Activated T-cell treated with anti-CD3 and anti-CD28 coated beads, Interleukin-2, amount 50 U/mL, for 4 hours (primary cell): ENCODE results near the gene BCR. TPM values are rescaled to one million over a fixed set of nuclear protein-coding genes. Genes with fewer than 3 reads are reported as not detected.

Source experiments
- ATAC-seq, 2 donors: fragments of 200-7000 bp; cut with Tn5 transposase; one replicate each; pipeline ENCODE4 v1.10.0; 2021
- DNase-seq: peaks from one replicate; pipeline ENCODE4 v3.0.0-alpha.2; 2020
- H3K27me3 Mint-ChIP-seq: one replicate; pipeline ENCODE4 v1.8.0; 2021; ENCODE audit warnings: low read depth, mixed read lengths
- H3K36me3 Mint-ChIP-seq: one replicate; pipeline ENCODE4 v1.8.0; 2022; ENCODE audit warnings: mixed read lengths; ENCODE audit not compliant: insufficient read depth
- H3K4me1 Mint-ChIP-seq: one replicate; pipeline ENCODE4 v1.8.0; 2021; ENCODE audit warnings: low read depth, mixed read lengths
- H3K4me3 Mint-ChIP-seq: one replicate; pipeline ENCODE4 v1.8.0; 2021; ENCODE audit warnings: mild to moderate bottlenecking, moderate library complexity, mixed read lengths
- H3K9me3 Mint-ChIP-seq: one replicate; pipeline ENCODE4 v1.8.0; 2021; ENCODE audit warnings: mixed read lengths
- total RNA-seq, 3 donors: library from RNA; stranded (reverse); gene quantifications; one replicate each; pipeline ENCODE4 v1.2.1, GENCODE V29; 2021

Gene BCR
- total RNA-seq, 3 donors from 2014 or later, result 58.2 to 63.1 (median 61.3) TPM

DNA sequence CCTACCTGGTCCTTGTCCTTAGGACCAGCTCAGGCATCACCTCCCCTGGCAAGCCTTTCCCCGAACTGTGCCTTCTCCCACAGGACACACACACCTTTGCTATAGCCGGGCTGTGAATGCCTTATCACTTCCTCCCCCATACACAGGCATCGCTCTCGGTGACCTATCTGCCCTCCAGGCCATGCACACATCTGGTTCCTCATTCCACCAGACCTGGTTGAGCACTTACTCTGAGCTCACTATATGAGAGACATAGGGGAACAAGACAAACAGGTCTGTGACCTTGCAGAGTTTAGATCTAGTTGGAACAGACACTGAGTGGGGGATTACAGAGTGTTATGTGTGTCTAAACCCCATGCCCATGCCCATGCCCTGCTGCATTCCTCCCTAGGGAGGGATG lies 3.1 kb upstream of the BCR start:
- H3K4me3 Mint-ChIP-seq, result no peak overlapping the region
- ATAC-seq (no peak), DNase-seq (no peak)
- peaks cover under 1% of the 10 kb centered on the region for H3K36me3 Mint-ChIP-seq
- peaks cover 41% of the 10 kb centered on the region for H3K4me1 Mint-ChIP-seq
- H3K27me3 Mint-ChIP-seq, result no peaks in the 10 kb centered on the region
- H3K9me3 Mint-ChIP-seq, result no peaks in the 10 kb centered on the region

DNA sequence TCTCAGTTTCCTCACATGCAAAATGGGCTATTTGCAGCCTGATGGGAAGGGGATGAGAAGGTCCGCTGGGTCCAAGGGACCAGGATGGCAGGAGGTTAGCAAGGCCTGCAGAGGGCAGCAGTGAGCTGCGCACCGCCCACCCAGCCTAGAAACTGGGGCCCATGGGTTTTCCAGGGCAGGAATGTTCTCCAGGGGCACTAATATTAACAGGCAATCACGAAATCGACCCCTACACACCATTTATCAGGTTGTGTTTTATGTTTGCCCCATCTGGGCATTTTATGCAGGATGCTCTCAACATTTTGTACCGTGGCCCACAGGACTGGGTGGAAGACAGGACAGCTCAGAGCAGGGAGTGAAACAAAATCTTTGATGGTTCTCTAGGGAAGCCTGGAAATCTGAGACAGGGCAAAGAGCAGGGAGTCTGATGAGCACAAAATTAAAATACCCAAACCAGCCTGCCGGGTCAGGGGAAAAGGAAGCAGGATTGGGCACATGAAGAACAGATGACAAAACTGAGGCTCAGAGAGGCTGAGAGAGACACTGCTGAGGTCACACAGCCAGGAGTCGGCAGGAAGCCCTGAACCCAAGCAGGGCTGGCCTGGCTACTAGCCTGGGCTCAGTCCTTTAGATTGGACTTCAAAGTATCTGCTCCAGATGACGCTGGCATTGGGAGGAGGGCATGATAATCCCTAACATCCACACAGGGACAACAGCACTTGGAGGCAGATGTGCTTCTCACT lies 1.6 kb upstream of the BCR start:
- peak overlapping the region; percentile 27 for H3K4me3 Mint-ChIP-seq
- peaks cover 2% of the 10 kb centered on the region for H3K36me3 Mint-ChIP-seq
- ATAC-seq, result no peak
- H3K9me3 Mint-ChIP-seq, result no peaks in the 10 kb centered on the region
- peaks cover 56% of the 10 kb centered on the region for H3K4me1 Mint-ChIP-seq
- H3K27me3 Mint-ChIP-seq, result no peaks in the 10 kb centered on the region
- DNase-seq, result peak; percentile 63

DNA sequence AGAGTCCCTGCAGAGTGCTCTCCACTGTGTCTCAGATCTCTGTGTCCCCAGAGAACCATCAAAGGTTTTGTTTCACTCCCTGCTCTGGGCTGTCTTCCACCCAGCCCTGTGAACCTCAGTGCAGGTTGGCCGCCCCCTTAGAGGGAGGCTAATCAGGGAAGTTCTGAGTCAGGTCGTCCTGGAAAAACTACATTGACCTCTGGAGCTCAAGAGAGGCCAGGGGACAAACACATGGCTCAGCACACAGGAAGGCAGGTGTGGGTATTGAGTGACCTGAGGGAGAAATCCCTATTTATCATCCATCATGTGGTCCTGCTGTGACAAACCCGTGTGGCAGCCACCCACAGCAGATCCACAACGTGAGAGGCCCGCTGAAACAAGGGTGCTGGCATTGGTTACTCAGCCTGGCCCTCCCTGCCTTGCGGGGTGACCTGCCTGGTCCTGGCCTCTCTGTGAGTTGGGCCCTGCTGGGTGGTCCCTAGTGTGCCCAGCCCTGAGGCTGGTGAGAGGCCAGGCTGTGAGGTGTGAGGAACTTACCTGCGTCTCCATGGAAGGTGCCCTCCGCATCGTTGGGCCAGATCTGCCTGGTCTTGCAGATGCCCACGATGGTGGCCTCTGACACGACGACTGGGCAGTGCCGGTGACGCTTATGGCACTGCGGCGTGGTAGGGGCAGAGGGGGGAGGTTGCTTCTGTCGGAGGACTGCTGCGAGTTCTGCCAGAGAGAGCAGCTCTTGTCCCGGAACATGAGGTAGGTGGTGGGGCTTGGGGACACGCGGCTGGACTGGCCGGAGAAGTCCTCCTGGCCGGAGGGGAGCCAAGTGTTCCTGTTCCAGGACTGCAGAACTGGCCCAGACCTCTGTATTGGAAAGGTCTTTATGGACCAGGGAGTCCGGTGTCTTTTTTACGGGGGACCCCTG lies 669 bp upstream of the BCR start:
- H3K27me3 Mint-ChIP-seq, result no peaks in the 10 kb centered on the region
- H3K9me3 Mint-ChIP-seq, result no peaks in the 10 kb centered on the region
- H3K4me1 Mint-ChIP-seq, result peaks cover 63% of the 10 kb centered on the region
- ATAC-seq (no peak), DNase-seq (no peak)
- H3K36me3 Mint-ChIP-seq, result peaks cover 2% of the 10 kb centered on the region
- H3K4me3 Mint-ChIP-seq, result peak overlapping the region; percentile 82

DNA sequence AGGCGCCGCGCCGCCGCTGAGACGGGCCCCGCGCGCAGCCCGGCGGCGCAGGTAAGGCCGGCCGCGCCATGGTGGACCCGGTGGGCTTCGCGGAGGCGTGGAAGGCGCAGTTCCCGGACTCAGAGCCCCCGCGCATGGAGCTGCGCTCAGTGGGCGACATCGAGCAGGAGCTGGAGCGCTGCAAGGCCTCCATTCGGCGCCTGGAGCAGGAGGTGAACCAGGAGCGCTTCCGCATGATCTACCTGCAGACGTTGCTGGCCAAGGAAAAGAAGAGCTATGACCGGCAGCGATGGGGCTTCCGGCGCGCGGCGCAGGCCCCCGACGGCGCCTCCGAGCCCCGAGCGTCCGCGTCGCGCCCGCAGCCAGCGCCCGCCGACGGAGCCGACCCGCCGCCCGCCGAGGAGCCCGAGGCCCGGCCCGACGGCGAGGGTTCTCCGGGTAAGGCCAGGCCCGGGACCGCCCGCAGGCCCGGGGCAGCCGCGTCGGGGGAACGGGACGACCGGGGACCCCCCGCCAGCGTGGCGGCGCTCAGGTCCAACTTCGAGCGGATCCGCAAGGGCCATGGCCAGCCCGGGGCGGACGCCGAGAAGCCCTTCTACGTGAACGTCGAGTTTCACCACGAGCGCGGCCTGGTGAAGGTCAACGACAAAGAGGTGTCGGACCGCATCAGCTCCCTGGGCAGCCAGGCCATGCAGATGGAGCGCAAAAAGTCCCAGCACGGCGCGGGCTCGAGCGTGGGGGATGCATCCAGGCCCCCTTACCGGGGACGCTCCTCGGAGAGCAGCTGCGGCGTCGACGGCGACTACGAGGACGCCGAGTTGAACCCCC lies 798 bp downstream of the BCR start:
- ATAC-seq (peak; percentile 1 to 4), DNase-seq (peak; percentile 16)
- H3K4me3 Mint-ChIP-seq, result peak overlapping the region; percentile 95
- peaks cover 5% of the 10 kb centered on the region for H3K36me3 Mint-ChIP-seq
- no peaks in the 10 kb centered on the region for H3K9me3 Mint-ChIP-seq
- H3K4me1 Mint-ChIP-seq, result peaks cover 70% of the 10 kb centered on the region
- H3K27me3 Mint-ChIP-seq, result no peaks in the 10 kb centered on the region

DNA sequence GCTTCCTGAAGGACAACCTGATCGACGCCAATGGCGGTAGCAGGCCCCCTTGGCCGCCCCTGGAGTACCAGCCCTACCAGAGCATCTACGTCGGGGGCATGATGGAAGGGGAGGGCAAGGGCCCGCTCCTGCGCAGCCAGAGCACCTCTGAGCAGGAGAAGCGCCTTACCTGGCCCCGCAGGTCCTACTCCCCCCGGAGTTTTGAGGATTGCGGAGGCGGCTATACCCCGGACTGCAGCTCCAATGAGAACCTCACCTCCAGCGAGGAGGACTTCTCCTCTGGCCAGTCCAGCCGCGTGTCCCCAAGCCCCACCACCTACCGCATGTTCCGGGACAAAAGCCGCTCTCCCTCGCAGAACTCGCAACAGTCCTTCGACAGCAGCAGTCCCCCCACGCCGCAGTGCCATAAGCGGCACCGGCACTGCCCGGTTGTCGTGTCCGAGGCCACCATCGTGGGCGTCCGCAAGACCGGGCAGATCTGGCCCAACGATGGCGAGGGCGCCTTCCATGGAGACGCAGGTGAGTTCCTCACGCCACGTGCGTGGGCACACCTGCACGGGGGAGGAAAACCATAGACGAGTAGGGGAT lies 1.5 kb downstream of the BCR start:
- peaks cover 71% of the 10 kb centered on the region for H3K4me1 Mint-ChIP-seq
- no peaks in the 10 kb centered on the region for H3K9me3 Mint-ChIP-seq
- peaks cover 5% of the 10 kb centered on the region for H3K36me3 Mint-ChIP-seq
- DNase-seq (no peak), ATAC-seq (no peak)
- H3K27me3 Mint-ChIP-seq, result no peaks in the 10 kb centered on the region
- peak overlapping the region; percentile 95 for H3K4me3 Mint-ChIP-seq

DNA sequence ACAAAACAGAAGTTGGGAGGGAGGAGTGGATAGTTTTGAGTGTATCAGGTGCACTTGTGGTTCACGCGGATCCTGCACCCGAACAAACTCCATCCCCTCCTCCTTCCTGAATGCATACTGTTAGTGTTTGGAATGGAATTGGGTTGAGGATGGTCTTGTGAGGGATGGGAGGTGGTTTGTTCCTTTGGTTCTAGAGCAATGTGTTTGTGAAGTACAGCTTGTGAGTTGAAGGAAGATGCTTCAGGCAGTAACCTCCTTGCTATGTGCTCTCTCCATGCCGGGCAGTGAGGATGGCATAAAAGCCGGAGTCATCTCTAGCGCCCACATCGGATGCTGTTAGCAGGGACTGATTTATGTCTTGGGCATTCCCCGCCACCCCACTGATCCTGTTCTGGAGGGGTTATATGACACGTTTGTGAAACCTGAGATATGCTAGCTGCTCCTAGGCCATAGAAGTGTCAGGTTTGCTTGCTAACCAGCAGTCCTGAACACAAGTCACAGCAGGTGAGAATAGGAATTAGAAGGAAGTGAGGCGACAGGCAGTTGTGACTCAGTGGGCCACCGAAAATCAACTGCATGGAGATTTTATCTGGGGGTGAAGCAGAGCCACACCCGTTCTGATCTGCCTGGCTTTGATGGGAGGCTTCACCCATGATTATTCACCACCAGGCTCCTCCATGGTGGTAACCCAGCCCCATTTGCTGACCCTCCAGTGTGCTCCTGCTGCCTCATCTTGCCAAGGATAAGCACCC lies 2.2 kb downstream of the BCR start:
- ATAC-seq, result peak; percentile 68 to 73

DNA sequence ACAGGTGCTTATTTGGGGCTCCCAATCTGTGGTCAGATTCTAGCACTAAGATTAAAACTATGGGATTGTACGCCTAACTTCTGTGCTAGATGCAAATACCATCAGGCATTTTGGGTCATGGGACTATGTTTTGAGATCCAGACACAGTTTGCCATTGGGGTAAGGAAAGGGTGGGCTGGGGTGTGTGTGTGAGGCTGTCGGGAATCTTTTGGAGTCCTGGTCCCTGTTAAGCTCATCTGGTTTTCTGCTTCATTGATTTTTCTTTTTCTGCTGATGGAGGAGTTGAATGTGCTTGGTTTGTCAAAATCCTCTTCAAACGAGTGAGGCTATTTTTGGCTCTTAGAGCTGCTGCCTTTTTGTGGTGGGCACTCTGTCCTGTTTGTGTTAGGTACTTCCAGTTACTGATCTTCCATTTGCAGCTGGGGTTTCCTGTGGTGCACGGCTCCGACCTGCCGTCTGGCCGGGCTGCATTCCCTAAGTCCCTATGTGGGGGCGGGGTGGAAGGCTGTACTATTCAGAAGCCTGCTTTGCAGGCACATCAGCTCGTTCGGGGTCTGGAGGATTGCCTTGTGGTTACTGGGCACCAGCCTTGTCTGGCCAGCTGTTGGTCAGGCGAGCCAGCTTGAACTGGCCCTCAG lies 2.9 kb downstream of the BCR start:
- no peak for DNase-seq
- peaks cover 80% of the 10 kb centered on the region for H3K4me1 Mint-ChIP-seq
- H3K27me3 Mint-ChIP-seq, result no peaks in the 10 kb centered on the region
- peak overlapping the region; percentile 95 for H3K4me3 Mint-ChIP-seq
- no peaks in the 10 kb centered on the region for H3K9me3 Mint-ChIP-seq
- no peak for ATAC-seq
- H3K36me3 Mint-ChIP-seq, result peaks cover 13% of the 10 kb centered on the region

More for the DNA sequence above, 2.2 kb downstream of the BCR start:
- Mint-ChIP-seq H3K9me3 (no peaks in the 10 kb centered on the region), H3K27me3 (no peaks in the 10 kb centered on the region), H3K4me1 (peaks cover 73% of the 10 kb centered on the region), H3K36me3 (peaks cover 6% of the 10 kb centered on the region), H3K4me3 (peak overlapping the region; percentile 95)
- DNase-seq, result peak; percentile 53

DNA sequence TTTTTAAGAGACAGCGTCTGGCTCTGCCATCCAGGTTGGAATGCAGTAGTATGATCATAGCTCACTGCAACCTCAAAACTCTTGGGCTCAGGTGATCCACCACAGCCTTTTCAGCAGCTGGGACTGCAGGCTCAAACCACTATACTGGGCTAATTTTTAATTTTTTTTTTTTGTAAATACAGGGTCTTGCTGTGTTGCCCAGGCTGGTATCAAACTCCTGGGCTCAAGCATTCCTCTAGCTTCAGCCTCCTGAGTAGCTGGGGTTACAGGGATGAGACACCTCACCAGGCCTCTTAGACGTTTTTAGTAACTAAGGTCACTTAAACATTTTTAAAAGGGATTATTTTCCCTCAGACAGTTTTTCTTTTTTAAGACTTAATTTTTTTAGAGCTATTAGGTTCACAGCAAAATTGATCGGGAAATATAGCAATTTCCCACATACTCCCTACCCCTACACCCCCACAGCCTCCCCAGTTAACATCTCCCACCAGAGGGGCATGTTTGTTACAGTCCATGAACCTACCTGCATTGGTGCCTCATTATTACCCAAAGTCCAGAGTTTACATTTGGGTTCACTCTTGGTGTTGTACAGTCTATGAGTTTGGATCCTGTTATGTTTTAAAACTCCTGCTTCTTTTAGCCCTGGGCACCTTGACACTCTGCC lies 3.9 kb downstream of the BCR start:
- ATAC-seq, result no peak
- Mint-ChIP-seq H3K36me3 (peaks cover 16% of the 10 kb centered on the region), H3K27me3 (no peaks in the 10 kb centered on the region), H3K9me3 (no peaks in the 10 kb centered on the region), H3K4me3 (peak overlapping the region; percentile 95), H3K4me1 (peaks cover 74% of the 10 kb centered on the region)
- DNase-seq, result no peak

DNA sequence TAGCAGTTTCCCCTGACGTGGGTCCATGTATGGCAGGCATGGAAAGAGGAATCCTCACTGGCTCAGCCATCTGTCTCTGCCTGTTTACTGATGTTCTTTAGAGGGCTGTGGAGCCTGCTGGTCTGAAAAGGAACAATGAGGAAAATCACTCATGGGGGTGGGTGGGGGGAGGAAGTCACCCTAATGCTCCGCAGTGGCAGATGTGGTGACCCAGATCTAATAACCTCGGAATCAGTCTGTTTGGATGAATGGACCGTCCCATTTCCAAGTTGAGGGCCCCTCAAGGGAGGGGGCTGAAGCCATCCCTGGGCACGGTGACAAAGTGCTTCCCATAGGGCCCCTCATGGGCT lies 4.4 kb downstream of the BCR start:
- ATAC-seq (no peak), DNase-seq (no peak)
- H3K4me3 Mint-ChIP-seq, result peak overlapping the region; percentile 95
- H3K27me3 Mint-ChIP-seq, result no peaks in the 10 kb centered on the region
- H3K4me1 Mint-ChIP-seq, result peaks cover 70% of the 10 kb centered on the region
- no peaks in the 10 kb centered on the region for H3K9me3 Mint-ChIP-seq
- H3K36me3 Mint-ChIP-seq, result peaks cover 17% of the 10 kb centered on the region

DNA sequence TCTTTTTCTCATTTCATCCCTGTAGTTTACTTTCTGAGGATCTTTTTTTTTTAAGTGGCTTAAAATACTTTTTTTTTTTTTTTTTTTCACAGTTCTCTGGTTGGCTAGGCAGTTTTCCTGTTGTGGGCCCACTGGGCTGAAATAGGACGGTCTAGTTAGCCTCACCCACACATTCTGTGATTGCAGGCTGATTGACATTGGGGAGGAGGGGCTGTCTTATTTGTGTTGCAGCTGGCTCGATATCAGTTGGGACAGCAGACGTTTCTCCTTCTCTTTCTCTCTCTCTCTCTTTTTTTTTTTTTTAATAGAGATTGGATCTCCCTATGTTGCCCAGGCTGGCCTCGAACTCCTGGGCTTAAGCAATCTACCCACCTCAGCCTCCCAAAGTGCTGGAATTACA lies 6.9 kb downstream of the BCR start:
- Mint-ChIP-seq H3K27me3 (no peaks in the 10 kb centered on the region), H3K4me3 (peak overlapping the region; percentile 17), H3K36me3 (peaks cover 21% of the 10 kb centered on the region), H3K4me1 (peaks cover 73% of the 10 kb centered on the region), H3K9me3 (no peaks in the 10 kb centered on the region)
- DNase-seq (no peak), ATAC-seq (no peak)

DNA sequence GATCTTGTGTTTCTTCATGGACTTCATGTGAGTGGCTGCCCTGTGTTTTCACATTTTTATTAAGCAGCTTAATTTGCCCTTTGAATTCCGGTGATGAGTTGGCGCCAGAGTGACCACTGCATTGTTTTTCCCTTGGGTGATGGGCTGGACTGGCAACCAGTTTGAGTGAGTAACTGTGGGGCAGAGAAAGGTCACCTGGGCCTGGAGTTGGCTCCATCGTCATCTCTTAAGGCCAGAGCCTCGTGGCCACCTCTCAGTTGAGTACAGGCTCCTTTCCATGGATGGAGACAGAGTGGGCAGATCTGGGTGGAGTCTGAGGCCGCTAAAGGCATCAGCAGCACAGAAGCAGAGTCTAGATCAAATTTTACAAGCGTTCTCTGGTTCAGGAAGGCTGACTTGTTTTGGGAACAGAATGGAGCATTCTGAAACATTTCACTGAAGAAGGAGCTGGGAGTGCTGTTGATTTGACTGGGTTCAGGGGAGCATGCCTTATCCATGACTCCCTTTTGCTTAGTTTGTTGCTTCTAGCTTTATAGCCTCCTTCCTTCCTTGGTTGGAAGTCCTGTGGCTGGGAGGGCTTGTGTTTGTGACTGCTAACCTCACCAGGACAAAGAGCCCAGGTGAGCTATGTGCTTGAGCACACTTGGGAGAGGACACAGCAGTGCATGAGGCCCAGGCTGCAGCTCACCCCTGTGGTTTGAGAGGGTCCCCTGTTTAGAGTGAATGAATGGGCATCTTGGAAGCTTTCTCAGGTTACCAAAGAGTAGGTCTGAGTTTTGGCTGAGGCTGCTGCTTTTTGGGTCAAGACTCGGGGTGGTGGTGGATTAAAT lies 7.8 kb downstream of the BCR start:
- no peaks in the 10 kb centered on the region for H3K9me3 Mint-ChIP-seq
- H3K4me1 Mint-ChIP-seq, result peaks cover 70% of the 10 kb centered on the region
- DNase-seq (no peak), ATAC-seq (no peak)
- no peaks in the 10 kb centered on the region for H3K27me3 Mint-ChIP-seq
- no peak overlapping the region for H3K4me3 Mint-ChIP-seq
- peaks cover 25% of the 10 kb centered on the region for H3K36me3 Mint-ChIP-seq

DNA sequence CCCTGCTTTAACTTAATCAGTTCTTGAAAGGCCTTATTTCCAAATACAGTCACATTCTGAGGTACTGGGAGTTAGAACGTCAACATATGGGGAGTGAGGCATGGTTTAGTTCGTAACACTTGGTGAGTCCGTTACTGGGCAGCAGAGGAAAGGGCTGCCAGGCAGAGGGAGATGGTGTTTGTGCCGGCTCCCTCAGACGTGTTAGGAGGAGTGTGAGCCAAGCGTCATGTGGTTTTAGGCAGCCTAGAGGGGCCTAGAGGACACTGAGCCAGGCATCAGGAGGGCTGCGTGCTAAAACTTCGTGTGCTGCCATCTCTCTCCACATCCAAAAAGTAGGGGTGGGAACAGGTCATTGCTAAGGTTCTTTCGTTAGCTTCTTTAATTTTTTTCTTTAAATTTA lies 10.2 kb downstream of the BCR start:
- Mint-ChIP-seq H3K4me1 (peaks cover 52% of the 10 kb centered on the region), H3K27me3 (no peaks in the 10 kb centered on the region), H3K36me3 (peaks cover 27% of the 10 kb centered on the region), H3K9me3 (no peaks in the 10 kb centered on the region), H3K4me3 (no peak overlapping the region)
- DNase-seq, result no peak
- ATAC-seq, result no peak
